HCEC 1CT (cell line): ENCODE data around the gene PIAS4.
"Not testable (repeated sequence)": the region's sequence is repeated elsewhere in the genome, so short reads cannot be mapped to it uniquely, and the experiment has no call there.

Source experiments
- DNase-seq: peaks from one replicate; pipeline ENCODE4 v3.0.0-alpha.2; 2017

The PIAS4 gene

GRCh38 chr19:3998667-3999412 is 8.7 kb upstream of the PIAS4 start:
- DNase-seq = not testable (repeated sequence)

DNA sequence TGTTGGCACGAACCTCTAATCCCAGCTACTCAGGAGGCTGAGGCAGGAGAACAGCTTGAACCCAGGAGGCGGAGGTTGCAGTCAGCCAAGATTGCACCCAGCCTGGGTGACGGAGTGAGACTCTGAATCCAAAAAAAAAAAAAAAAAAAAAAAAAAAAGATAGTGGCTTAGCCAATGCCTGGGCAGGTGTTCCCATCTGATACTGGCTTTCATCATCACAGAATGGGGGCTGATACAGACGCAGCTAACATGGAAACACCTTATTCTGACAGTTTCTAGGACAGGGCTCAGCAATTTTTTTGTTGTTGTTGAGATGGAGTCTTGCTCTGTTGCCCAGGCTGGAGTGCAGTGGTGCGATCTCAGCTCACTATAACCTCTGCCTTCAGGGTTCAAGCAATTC is 6.7 kb upstream of the PIAS4 start:
- not testable (repeated sequence) for DNase-seq

DNA sequence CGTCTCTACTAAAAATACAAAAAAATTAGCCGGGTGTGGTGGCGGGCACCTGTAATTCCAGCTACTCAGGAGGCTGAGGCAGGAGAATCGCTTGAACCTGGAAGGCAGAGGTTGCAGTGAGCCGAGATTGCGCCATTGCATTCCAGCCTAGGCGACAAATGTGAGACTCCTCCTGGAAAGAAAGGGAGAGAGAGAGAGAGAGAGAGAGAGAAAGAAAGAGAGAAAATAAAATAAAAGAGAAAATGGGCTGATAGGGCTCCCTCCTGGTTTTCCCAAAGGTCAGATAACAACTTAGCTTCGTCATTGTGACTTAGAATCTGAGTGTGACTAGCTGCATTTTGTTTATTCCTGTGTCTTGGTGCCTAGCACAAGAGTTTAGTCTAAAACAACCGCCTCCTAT is 2.1 kb upstream of the PIAS4 start:
- DNase-seq = not testable (repeated sequence)

- DNase-seq = no peak
Observed at GRCh38 chr19:4007836-4008539, 452 bp downstream of the PIAS4 start.

DNA sequence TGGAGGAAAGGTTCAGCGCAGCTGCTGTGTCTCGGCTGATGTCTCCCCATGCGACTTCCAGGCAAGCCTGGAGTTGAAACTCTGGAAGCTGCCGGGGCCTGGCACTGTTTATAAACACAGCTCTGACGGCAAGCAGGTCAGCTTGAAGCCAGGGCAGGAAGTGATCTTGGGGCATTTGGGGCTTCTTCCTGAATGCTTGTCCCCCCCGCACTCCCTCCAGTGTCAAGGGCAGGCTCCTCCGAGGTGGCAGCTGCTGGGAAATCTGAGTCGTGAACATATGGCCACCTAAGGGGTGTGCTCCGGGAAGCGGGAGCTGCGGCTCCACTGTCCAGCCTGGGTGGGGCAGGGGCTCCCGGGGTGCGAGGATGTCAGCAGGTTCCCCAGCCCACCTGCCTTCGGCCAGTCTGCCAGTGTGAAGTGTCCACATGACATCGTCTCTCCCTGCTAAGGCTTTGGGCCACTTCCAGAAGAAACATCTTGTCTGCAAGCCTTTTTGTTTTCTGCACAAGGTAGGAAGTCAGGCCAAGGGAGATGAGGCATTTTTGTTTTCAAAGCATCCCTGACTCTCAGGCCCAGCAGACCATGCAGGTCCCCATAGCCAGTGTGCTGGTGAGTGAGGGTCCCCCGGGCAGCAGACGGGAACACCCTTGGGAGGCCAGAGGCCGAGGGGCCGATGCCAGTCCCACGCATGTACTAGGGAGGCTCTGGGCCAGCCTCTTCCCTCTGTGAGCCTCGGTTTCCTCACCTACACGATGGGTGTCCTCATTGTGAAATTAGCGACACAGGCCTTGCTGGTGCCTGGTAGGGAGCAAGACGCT is 2.7 kb downstream of the PIAS4 start:
- peak; percentile 9 for DNase-seq

- DNase-seq = no peak
Observed at GRCh38 chr19:4010808-4011110, 3.2 kb downstream of the PIAS4 start.

DNA sequence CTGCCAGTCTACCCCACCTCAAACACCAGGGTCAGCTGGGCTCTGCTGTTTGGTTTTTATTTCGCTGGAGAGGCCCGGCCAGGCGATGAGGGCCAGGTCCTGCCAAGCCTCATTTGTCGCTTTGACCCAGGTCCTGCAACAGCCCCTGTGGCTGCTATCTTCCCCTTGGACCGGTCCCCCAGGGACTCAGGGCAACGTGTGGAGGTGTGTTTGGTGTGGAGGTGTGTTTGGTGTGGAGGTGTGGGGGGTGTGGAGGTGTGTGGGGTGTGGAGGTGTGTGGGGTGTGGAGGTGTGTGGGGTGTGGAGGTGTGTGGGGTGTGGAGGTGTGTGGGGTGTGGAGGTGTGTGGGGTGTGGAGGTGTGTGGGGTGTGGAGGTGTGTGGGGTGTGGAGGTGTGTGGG is 3.9 kb downstream of the PIAS4 start:
- not testable (repeated sequence) for DNase-seq

DNA sequence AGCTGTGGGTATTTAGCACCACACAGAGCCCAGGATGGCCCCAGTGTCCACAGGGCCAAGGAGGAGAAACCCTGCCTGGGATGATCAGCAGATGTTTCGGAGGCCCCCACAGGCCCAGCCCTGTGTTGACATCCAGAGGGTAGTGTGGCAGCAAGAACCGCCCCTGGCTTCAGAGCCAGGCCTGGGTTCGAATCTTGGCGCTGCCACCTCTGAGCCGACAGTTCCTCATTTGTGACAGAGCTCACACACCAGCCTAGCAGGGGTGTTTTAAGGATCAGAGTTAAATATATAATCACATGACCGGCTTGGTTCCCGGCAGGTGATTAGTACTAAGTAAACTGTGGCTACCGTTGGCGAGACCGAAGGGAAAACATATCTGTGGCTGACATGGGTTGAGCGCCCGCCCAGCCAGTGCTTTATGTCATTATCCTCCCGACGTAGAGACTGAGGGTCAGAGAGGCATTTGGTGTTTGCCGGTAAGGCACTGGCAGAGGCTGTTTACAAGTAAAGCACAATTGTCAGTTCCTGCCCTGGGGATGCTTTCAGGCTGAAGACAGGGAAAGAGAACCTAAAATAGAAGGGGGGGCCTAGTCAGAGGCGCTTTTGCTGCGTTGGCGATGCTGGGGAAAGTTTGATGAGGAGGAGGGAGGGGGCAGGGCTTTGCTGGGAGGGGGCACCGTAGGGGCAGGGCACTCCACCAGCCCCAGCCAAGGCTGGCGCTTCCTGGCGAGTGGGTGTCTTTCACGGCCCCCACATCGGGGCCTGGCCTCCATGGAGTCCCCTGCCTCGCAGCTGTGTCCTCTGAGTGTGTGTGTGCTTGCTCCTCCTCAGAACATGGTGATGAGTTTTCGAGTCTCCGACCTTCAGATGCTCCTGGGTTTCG is 4.8 kb downstream of the PIAS4 start:
- no peak for DNase-seq

DNA sequence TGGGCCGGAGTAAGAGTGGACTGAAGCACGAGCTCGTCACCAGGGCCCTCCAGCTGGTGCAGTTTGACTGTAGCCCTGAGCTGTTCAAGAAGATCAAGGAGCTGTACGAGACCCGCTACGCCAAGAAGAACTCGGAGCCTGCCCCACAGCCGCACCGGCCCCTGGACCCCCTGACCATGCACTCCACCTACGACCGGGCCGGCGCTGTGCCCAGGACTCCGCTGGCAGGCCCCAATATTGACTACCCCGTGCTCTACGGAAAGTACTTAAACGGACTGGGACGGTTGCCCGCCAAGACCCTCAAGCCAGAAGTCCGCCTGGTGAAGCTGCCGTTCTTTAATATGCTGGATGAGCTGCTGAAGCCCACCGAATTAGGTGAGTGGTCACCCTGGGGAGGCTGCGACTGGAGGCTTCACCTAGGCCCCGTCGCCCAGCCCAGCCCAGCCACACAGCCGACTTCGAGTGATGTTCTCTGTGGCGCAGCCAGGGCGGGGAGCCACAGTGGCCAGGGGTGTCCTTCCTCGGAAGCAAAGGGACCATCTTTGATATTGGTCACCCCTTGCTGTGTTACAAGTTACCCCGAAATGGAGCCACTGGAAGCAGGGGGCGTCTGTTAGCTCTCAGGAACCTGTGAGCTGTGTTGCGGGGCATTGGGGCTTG is 5.6 kb downstream of the PIAS4 start:
- DNase-seq = no peak

- no peak for DNase-seq
Observed at GRCh38 chr19:4013886-4014540, 6.5 kb downstream of the PIAS4 start.

GRCh38 chr19:4014541-4015491 is 7.3 kb downstream of the PIAS4 start:
- DNase-seq = no peak

GRCh38 chr19:4015705-4016402 is 8.3 kb downstream of the PIAS4 start:
- DNase-seq = no peak

GRCh38 chr19:4016486-4016885 is 8.9 kb downstream of the PIAS4 start:
- no peak for DNase-seq

DNA sequence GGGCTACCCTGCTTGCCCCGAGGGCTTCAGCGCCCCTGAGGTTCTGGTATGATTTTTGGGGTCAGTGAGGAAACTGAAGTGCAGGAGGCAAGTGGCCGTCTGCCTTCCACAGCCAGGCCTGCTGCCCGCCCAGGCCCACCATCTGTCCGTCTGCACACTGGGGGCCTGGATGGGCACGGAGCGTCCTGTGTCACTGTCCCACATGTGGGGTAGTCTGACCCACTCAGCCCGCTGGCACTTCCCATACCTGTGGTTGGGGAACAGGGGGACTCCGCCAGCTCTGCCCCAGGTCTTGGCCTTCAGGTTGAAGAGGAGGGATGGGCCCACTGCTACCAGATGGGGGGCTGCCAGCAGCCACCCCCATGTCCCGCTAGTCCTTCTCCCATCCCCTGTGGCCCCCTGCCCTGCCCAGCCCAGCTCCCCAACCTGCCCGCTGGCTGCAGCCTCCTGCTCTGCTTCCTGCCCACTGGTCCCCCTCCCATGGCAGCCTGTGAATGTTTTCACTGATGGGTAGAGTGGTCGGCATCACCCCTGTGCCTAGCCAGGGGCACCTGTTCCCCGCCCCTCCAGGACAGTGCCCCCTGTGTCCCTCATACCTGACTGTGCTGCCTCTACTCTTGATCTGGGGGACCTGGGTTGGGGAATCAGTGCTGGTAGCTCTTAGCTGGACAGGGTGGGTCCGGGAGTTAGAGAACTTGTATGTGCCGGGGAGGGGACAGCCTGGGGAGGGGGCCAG is 9.5 kb downstream of the PIAS4 start:
- DNase-seq = no peak

- DNase-seq = no peak
Observed at GRCh38 chr19:4018140-4018613, 10.6 kb downstream of the PIAS4 start.

- no peak for DNase-seq
Observed at GRCh38 chr19:4018775-4019504, 11.4 kb downstream of the PIAS4 start.

GRCh38 chr19:4019578-4019977 is 12.0 kb downstream of the PIAS4 start:
- no peak for DNase-seq
